Skeletal muscle tissue (tissue), 4 donors: ENCODE results near the gene LRRTM4. TPM values are rescaled to one million over a fixed set of nuclear protein-coding genes. Genes with fewer than 3 reads are reported as not detected.

Source experiments
- H3K27ac ChIP-seq: one replicate; pipeline ENCODE4 v1.7.0; 2013; ENCODE audit warnings: mild to moderate bottlenecking, low read depth, low read length, inconsistent platforms
- H3K27me3 ChIP-seq, 3 donors: one replicate each; pipeline ENCODE4 v1.7.0; 2013; ENCODE audit warnings: low read length in 3 of 3; ENCODE audit not compliant: control insufficient read depth in 3 of 3, insufficient read depth in 3 of 3
- H3K36me3 ChIP-seq, 3 donors: one replicate each; pipeline ENCODE4 v1.7.0; 2013; ENCODE audit warnings: low read length in 3 of 3; ENCODE audit not compliant: control insufficient read depth in 3 of 3, insufficient read depth in 3 of 3
- H3K4me1 ChIP-seq, 3 donors: one replicate each; pipeline ENCODE4 v1.7.0; 2013; ENCODE audit warnings: low read length in 3 of 3, mild to moderate bottlenecking in 3 of 3; ENCODE audit not compliant: control insufficient read depth in 3 of 3, insufficient read depth in 3 of 3
- H3K4me3 ChIP-seq, 3 donors: one replicate each; pipeline ENCODE4 v1.7.0; 2013; ENCODE audit warnings: low read length in 3 of 3
- H3K9ac ChIP-seq, 3 donors: one replicate each; pipeline ENCODE4 v1.7.0; 2013; ENCODE audit warnings: low read length in 3 of 3, mild to moderate bottlenecking in 3 of 3, moderate library complexity in 2 of 3, low read depth in 1 of 3
- H3K9me3 ChIP-seq, 3 donors: one replicate each; pipeline ENCODE4 v1.7.0; 2013; ENCODE audit warnings: low read length in 3 of 3; ENCODE audit not compliant: control insufficient read depth in 3 of 3
- total RNA-seq: library from RNA; depleted of rRNA; stranded (reverse); fragments of >200 nt; gene quantifications from one replicate; pipeline ENCODE4 v1.2.3, GENCODE V29; 2014
- donor health status: Osteomylitis.

Gene LRRTM4
- total RNA-seq, 1 donor from 2014 or later: 1.6 TPM

DNA sequence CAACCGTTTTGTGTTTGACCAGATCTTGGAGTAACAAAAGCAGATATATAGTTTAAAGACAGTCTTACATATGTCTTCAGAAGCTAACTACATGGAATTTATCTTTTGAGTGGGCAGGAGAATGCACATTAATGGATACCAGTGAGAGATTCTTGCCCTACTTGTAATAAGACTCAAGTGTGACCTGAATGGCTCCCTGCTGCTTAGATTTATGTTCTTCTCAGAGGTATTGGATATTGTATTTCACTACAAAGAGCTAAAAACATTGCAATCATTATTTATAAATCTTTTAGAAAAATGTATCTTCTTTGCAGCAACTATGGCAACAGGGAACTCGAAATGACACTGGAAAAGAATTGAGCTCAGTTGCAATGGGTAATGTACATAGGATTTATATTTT lies 227.7 kb downstream of the LRRTM4 start:
- no peaks in the 10 kb centered on the region for H3K4me1 ChIP-seq
- no peak overlapping the region for H3K27ac ChIP-seq
- H3K36me3 ChIP-seq: no peaks in the 10 kb centered on the region
- no peak overlapping the region for H3K9ac ChIP-seq
- no peaks in the 10 kb centered on the region for H3K27me3 ChIP-seq
- H3K4me3 ChIP-seq: no peak overlapping the region
- no peaks in the 10 kb centered on the region for H3K9me3 ChIP-seq

DNA sequence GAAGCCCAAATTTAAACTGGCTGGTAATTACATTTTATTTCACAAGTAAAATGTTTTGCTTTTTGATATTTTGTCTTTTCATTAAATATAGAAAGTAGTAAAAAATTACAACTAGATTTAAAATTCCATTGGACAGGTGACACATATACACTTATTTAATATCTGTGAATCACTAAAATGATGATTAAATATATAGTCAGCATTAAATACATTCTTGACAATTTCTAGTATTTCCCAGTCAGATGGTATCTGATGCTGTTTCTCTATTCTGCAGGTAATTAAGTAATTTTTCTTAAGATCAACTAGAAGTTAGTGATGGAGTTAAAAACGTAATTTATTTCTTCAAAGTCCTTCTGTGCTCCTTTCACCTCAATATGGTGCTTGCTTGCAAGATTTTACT lies 237.8 kb downstream of the LRRTM4 start:
- Histone ChIP-seq H3K27ac (no peak overlapping the region), H3K4me3 (no peak overlapping the region), H3K4me1 (no peaks in the 10 kb centered on the region), H3K9ac (no peak overlapping the region), H3K36me3 (no peaks in the 10 kb centered on the region), H3K27me3 (no peaks in the 10 kb centered on the region), H3K9me3 (no peaks in the 10 kb centered on the region)

DNA sequence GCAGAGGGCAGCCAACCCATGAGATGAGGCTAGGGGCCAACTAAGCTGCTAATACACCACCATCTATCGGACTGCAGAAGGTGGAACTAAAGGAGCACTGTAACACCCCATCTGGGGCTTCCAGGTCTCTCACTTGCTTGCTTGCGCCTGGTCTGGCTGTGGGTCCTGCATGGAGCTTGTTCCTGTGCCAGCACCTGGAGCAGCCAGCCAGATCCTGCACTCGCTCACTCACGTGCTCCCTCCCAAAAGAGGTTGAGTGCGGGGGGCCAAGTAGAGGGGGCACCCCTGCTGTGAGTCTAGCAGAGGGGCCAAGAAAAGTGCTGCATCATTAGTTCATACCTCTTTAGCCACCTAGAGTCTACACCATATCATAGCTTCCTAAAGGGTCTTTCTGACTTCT lies 250.9 kb downstream of the LRRTM4 start:
- no peaks in the 10 kb centered on the region for H3K36me3 ChIP-seq
- H3K4me3 ChIP-seq: no peak overlapping the region
- H3K4me1 ChIP-seq: no peaks in the 10 kb centered on the region
- no peak overlapping the region for H3K9ac ChIP-seq
- no peaks in the 10 kb centered on the region for H3K9me3 ChIP-seq
- H3K27ac ChIP-seq: no peak overlapping the region
- no peaks in the 10 kb centered on the region for H3K27me3 ChIP-seq

DNA sequence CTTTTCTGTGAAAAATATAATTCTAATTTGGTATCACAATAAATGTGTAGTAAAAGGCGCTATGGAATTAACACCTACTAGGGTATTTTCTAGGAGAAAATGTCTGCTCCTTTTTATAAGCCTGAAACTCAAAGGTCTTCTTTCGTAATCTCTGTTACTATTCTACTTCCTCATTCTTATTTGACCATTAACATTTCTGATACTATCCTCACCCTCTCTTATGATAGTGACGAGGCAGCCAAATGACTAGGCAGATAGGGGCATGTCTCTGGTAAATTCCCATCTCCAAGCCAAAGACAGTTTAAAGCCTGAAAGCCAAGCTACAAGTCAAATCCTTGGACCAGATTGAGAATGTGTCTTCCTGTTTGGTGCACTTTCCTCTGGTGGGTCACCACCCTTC lies 251.7 kb downstream of the LRRTM4 start:
- H3K4me1 ChIP-seq: no peaks in the 10 kb centered on the region
- no peak overlapping the region for H3K9ac ChIP-seq
- H3K4me3 ChIP-seq: no peak overlapping the region
- no peak overlapping the region for H3K27ac ChIP-seq
- no peaks in the 10 kb centered on the region for H3K9me3 ChIP-seq
- H3K36me3 ChIP-seq: no peaks in the 10 kb centered on the region
- H3K27me3 ChIP-seq: no peaks in the 10 kb centered on the region

DNA sequence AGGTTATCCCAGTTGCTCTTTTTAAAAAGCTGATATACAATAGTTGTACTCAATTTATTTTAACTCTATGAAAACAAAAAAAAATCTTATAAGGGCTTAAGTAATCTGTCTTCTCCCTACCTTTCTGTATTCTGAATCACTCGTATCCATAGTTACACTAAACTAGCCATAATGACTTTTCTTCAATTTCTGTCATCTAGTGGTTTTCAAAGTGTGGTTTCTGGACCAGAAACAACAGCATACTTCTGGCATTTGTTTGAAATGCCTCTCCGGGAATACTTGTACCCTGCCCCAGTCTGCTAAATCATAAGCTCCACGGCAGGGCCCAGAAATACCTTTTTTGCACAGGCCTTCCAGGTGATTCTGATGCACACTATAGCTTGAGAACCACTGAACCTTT lies 253.6 kb downstream of the LRRTM4 start:
- Histone ChIP-seq H3K27ac (no peak overlapping the region), H3K9ac (no peak overlapping the region), H3K4me3 (no peak overlapping the region), H3K4me1 (no peaks in the 10 kb centered on the region), H3K27me3 (no peaks in the 10 kb centered on the region), H3K36me3 (no peaks in the 10 kb centered on the region), H3K9me3 (no peaks in the 10 kb centered on the region)

DNA sequence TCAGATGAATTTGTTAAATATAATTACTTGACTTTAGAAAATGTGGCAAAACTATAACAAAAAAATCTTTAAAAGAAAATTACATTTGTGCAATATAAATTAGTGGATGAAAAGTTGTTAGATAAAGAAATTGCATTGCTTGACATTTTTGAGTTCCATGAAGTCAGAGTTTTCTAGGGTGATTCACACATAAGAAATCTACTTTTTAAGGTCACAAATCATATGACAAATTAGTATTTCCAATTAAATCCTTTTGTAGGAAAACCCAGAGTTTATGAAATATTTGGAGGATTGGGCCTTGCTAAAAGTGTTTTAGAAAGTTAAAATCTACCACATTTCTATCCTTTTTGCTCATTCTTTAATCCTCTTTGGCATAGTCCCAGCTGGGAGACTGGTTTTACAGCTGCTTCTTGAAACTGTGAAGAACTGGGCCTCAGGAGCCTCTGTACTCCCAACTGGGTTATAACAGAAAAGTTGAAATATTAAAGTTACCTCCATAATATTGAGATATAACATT lies 289.2 kb downstream of the LRRTM4 start:
- Histone ChIP-seq H3K9me3 (no peaks in the 10 kb centered on the region), H3K4me1 (no peaks in the 10 kb centered on the region), H3K36me3 (no peaks in the 10 kb centered on the region), H3K4me3 (no peak overlapping the region), H3K27me3 (no peaks in the 10 kb centered on the region), H3K27ac (no peak overlapping the region), H3K9ac (no peak overlapping the region)

DNA sequence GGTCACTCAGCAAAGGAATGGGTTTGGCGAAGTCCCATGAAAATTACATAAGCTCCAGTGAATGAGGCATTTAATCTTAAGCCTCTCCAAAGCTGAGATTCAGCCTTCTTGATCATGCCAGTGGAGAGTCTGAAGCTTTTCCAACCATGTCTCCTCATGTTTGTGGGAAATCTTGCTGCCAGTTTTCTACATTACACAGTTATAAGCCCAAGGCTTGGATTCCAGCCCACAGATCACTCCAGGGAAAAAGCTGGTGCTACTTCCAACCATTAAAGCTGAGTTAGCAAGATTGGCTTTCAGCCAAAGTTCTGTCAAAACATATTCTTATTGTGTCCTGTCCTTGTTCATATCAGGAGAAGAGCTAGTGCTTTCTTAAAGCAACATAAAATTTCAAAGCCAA lies 293.8 kb downstream of the LRRTM4 start:
- H3K36me3 ChIP-seq: no peaks in the 10 kb centered on the region
- no peak overlapping the region for H3K27ac ChIP-seq
- no peaks in the 10 kb centered on the region for H3K27me3 ChIP-seq
- no peak overlapping the region for H3K9ac ChIP-seq
- H3K4me1 ChIP-seq: no peaks in the 10 kb centered on the region
- H3K9me3 ChIP-seq: no peaks in the 10 kb centered on the region
- no peak overlapping the region for H3K4me3 ChIP-seq

DNA sequence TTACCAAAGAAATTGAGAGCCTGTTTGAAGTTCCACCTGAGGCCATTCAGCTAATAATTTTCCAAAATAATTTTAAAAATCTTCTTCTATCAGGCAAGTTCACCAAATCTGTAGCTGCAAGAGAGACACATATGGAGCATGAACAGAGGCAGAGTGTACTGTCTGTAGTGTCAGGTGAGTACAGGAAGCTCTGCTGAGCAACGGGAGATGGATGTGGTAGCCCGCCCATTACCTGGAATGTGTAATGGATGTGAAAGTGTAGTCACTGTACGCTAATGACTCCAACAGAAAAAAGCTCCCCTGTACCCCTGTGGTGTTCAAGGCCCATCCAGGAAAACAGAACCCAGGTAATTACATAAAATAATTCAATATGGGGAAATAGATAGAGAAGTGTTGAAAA lies 311.5 kb downstream of the LRRTM4 start:
- Histone ChIP-seq H3K9me3 (no peaks in the 10 kb centered on the region), H3K4me1 (no peaks in the 10 kb centered on the region), H3K27me3 (no peaks in the 10 kb centered on the region), H3K4me3 (no peak overlapping the region), H3K36me3 (no peaks in the 10 kb centered on the region), H3K27ac (no peak overlapping the region), H3K9ac (no peak overlapping the region)

DNA sequence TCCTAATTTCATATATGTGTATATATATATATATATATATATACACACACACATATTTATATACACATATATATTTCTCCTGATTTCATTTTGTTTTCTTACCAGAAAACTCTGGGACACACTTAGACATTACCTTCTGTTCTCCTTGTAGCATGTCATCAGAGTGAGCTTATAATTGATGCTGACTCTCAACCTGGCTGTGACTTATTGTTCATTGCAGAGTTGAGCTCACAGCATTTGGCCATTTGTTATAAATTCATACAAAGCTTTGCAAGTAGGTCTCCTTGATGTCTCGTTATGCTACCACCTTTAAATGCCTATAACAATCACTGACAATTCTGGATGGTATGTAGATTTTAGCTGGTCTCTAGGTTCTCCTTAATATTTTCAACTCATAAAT lies 314.8 kb downstream of the LRRTM4 start:
- H3K4me1 ChIP-seq: no peaks in the 10 kb centered on the region
- no peaks in the 10 kb centered on the region for H3K27me3 ChIP-seq
- H3K36me3 ChIP-seq: no peaks in the 10 kb centered on the region
- no peak overlapping the region for H3K27ac ChIP-seq
- H3K9me3 ChIP-seq: no peaks in the 10 kb centered on the region
- no peak overlapping the region for H3K9ac ChIP-seq
- no peak overlapping the region for H3K4me3 ChIP-seq

DNA sequence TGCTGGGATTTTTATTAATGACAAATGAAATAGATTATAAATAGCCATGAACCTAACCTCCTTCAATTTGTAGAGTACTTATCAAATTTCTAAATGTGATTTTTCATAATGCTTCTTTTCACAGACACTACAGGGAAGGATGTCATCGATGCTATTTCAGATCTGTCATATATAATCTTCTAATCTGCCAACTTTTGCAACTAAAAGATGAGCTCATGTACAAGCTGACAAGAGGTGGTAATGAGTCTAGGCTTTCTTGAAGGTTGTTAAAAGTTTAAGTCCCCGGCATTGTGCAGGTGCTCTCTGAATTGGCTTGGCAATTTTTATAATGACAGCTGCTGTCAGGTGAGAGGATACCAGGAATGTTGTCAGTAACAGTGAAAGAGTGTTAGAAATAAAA lies 320.4 kb downstream of the LRRTM4 start:
- Histone ChIP-seq H3K9me3 (no peaks in the 10 kb centered on the region), H3K4me1 (no peaks in the 10 kb centered on the region), H3K27me3 (no peaks in the 10 kb centered on the region), H3K4me3 (no peak overlapping the region), H3K27ac (no peak overlapping the region), H3K36me3 (no peaks in the 10 kb centered on the region), H3K9ac (no peak overlapping the region)

DNA sequence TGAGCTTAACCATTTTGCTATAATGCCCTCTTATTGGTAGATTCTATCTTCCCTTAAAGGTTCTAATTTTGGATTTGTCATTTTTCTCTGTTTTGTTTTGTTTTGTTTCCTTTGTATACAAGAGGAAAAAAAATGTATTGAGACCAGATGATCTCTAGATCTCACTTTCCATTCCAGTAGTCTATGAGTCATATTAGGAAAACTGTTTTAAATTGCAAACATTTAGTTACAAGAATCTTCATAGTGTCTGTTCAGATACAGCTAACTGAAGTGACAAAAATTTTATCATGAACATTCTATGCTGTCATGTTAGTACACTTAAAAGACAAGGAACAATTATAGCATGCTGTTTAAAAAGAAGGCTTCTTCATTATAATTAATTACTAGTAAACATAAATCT lies 322.8 kb downstream of the LRRTM4 start:
- Histone ChIP-seq H3K27me3 (no peaks in the 10 kb centered on the region), H3K9me3 (no peaks in the 10 kb centered on the region), H3K9ac (no peak overlapping the region), H3K4me1 (no peaks in the 10 kb centered on the region), H3K27ac (no peak overlapping the region), H3K36me3 (no peaks in the 10 kb centered on the region), H3K4me3 (no peak overlapping the region)
